Measurements from ENCODE around the gene TEKT3. TPM values are rescaled to one million over a fixed set of nuclear protein-coding genes. Genes with fewer than 3 reads are reported as not detected.

Gene TEKT3
- total RNA-seq, 1 donor from 2014 or later, result 2.8 TPM

- DNase-seq (ENCODE audit: low spot score, unreplicated experiment), result no peak
- TF ChIP-seq CTCF (IDR thresholded peaks at IDR 0.05; ENCODE audit: unreplicated experiment), result no peak
- no peaks in the 10 kb centered on the region for H3K36me3 Mint-ChIP-seq (ENCODE audit: insufficient read depth)
- no peak overlapping the region for H3K4me3 Mint-ChIP-seq (ENCODE audit: low read depth)
- H3K27me3 Mint-ChIP-seq, result no peaks in the 10 kb centered on the region
- no peak overlapping the region for H3K27ac Mint-ChIP-seq
- H3K4me1 Mint-ChIP-seq (ENCODE audit: low read depth), result no peaks in the 10 kb centered on the region
- no peaks in the 10 kb centered on the region for H3K9me3 Mint-ChIP-seq (ENCODE audit: low read depth)
Measured at GRCh38 chr17:15319452-15320010, 21.9 kb downstream of the TEKT3 start.

- no peaks in the 10 kb centered on the region for H3K4me1 Mint-ChIP-seq (ENCODE audit: low read depth)
Measured at GRCh38 chr17:15311996-15312395, 29.4 kb downstream of the TEKT3 start.

GRCh38 chr17:15309793-15310192, 31.6 kb downstream of the TEKT3 start:
- Mint-ChIP-seq H3K27ac (no peak overlapping the region), H3K27me3 (no peaks in the 10 kb centered on the region), H3K36me3 (ENCODE audit: insufficient read depth) (no peaks in the 10 kb centered on the region), H3K4me3 (ENCODE audit: low read depth) (no peak overlapping the region), H3K9me3 (ENCODE audit: low read depth) (no peaks in the 10 kb centered on the region), H3K4me1 (ENCODE audit: low read depth) (no peaks in the 10 kb centered on the region)
- no peak for DNase-seq (ENCODE audit: low spot score, unreplicated experiment)
- TF ChIP-seq CTCF (IDR thresholded peaks at IDR 0.05; ENCODE audit: unreplicated experiment), result no peak

More at GRCh38 chr17:15311996-15312395, 29.4 kb downstream of the TEKT3 start:
- no peaks in the 10 kb centered on the region for H3K9me3 Mint-ChIP-seq (ENCODE audit: low read depth)
- no peak overlapping the region for H3K27ac Mint-ChIP-seq
- TF ChIP-seq CTCF (IDR thresholded peaks at IDR 0.05; ENCODE audit: unreplicated experiment), result no peak
- H3K27me3 Mint-ChIP-seq, result no peaks in the 10 kb centered on the region
- no peak overlapping the region for H3K4me3 Mint-ChIP-seq (ENCODE audit: low read depth)
- H3K36me3 Mint-ChIP-seq (ENCODE audit: insufficient read depth), result no peaks in the 10 kb centered on the region
- no peak for DNase-seq (ENCODE audit: low spot score, unreplicated experiment)

- Mint-ChIP-seq H3K36me3 (ENCODE audit: insufficient read depth) (no peaks in the 10 kb centered on the region), H3K9me3 (ENCODE audit: low read depth) (no peaks in the 10 kb centered on the region), H3K4me3 (ENCODE audit: low read depth) (no peak overlapping the region), H3K27ac (no peak overlapping the region), H3K27me3 (no peaks in the 10 kb centered on the region), H3K4me1 (ENCODE audit: low read depth) (no peaks in the 10 kb centered on the region)
- no peak for TF ChIP-seq CTCF (IDR thresholded peaks at IDR 0.05; ENCODE audit: unreplicated experiment)
- no peak for DNase-seq (ENCODE audit: low spot score, unreplicated experiment)
Measured at GRCh38 chr17:15309236-15309635, 32.2 kb downstream of the TEKT3 start.

- Mint-ChIP-seq H3K27me3 (no peaks in the 10 kb centered on the region), H3K36me3 (ENCODE audit: insufficient read depth) (no peaks in the 10 kb centered on the region), H3K27ac (no peak overlapping the region), H3K9me3 (ENCODE audit: low read depth) (no peaks in the 10 kb centered on the region), H3K4me1 (ENCODE audit: low read depth) (no peaks in the 10 kb centered on the region), H3K4me3 (ENCODE audit: low read depth) (no peak overlapping the region)
- TF ChIP-seq CTCF (IDR thresholded peaks at IDR 0.05; ENCODE audit: unreplicated experiment), result no peak
- no peak for DNase-seq (ENCODE audit: low spot score, unreplicated experiment)
Measured at GRCh38 chr17:15308758-15309157, 32.6 kb downstream of the TEKT3 start.
